Measurements from ENCODE around the gene SETBP1. TPM values are rescaled to one million over a fixed set of nuclear protein-coding genes. Genes with fewer than 3 reads are reported as not detected.

The SETBP1 gene
- total RNA-seq, 4 donors from 2014 or later, result 14.5 to 34.2 (median 19.3) TPM

DNA sequence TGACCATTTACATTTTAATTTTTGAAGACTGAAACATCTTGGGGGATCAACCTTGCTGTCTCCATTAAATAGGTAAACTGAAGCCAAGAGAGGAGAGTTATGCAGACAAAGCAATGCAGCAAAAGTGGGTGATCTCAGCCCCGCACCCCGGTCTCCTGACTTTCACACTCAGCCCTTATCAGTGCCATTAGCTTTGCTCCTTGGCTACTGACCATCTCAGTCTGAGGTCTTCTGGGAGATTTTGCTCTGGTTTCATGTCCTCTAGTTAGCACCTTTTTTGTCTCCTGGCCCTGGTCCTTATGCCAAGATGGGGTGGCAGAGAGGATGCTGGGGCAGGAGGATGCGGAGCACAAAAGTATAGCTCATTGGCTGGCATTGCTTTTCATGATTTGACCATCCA, 61.4 kb downstream of the SETBP1 start:
- DNase-seq (ENCODE audit: low spot score) (no peak), ATAC-seq (ENCODE audit: low FRiP score) (no peak)
- TF ChIP-seq, protein P1, sequence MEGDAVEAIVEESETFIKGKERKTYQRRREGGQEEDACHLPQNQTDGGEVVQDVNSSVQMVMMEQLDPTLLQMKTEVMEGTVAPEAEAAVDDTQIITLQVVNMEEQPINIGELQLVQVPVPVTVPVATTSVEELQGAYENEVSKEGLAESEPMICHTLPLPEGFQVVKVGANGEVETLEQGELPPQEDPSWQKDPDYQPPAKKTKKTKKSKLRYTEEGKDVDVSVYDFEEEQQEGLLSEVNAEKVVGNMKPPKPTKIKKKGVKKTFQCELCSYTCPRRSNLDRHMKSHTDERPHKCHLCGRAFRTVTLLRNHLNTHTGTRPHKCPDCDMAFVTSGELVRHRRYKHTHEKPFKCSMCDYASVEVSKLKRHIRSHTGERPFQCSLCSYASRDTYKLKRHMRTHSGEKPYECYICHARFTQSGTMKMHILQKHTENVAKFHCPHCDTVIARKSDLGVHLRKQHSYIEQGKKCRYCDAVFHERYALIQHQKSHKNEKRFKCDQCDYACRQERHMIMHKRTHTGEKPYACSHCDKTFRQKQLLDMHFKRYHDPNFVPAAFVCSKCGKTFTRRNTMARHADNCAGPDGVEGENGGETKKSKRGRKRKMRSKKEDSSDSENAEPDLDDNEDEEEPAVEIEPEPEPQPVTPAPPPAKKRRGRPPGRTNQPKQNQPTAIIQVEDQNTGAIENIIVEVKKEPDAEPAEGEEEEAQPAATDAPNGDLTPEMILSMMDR (IDR thresholded peaks at IDR 0.05), result no peak

DNA sequence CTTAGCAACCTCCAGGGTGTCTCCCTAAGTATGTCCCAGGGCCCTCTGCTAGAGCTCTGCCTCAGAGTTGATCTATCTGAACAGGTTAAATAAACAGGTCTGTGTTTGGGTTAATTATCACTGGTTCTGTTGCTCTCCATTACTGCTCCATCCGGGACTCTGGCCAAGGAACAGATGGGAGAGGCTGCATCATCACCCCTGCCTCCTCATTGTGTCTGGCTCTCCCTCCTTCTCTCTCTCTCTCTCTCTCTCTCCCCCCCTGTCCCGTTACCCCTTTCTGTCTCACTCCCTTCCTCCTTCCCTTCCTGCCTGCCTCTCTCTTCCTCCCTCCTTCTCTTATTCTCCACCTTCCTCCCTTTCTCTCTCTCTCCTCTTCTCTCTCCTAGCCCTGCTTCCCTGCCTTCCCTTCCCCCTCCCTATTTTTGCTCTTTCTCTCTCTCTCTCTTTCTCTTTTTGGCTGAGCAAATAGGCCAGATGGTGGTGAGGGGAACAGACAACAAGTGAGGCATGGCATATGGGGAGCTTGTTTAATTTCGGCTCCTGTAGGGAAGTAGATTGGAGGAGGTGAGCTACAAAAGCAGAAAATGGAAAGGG, 62.1 kb downstream of the SETBP1 start:
- TF ChIP-seq, protein P1 (IDR thresholded peaks at IDR 0.05), result no peak
- ATAC-seq (ENCODE audit: low FRiP score), result no peak

DNA sequence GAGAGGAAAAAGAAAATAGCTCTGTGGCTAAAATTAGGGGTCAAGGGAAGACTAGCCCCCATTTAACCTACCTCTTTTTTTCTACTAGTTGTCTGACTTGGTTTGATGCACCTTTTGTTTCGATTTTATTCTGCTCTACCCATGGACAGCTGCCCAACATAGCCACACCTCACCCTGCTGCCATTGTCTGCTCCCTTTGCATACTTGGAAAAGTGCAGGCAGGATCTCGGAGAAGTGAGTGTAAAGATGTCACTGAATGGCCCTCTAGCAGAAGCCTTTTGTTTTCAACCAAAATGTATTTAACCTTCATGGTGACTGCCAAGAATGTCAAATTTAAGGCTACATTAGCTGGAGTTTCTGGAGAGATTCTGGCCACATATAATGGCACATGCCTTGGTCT, 62.9 kb downstream of the SETBP1 start:
- TF ChIP-seq, protein P1 (IDR thresholded peaks at IDR 0.05), result no peak
- ATAC-seq (ENCODE audit: low FRiP score), result no peak
- DNase-seq (ENCODE audit: low spot score), result no peak

More for the DNA sequence above, 62.1 kb downstream of the SETBP1 start:
- no peak for DNase-seq (ENCODE audit: low spot score)

DNA sequence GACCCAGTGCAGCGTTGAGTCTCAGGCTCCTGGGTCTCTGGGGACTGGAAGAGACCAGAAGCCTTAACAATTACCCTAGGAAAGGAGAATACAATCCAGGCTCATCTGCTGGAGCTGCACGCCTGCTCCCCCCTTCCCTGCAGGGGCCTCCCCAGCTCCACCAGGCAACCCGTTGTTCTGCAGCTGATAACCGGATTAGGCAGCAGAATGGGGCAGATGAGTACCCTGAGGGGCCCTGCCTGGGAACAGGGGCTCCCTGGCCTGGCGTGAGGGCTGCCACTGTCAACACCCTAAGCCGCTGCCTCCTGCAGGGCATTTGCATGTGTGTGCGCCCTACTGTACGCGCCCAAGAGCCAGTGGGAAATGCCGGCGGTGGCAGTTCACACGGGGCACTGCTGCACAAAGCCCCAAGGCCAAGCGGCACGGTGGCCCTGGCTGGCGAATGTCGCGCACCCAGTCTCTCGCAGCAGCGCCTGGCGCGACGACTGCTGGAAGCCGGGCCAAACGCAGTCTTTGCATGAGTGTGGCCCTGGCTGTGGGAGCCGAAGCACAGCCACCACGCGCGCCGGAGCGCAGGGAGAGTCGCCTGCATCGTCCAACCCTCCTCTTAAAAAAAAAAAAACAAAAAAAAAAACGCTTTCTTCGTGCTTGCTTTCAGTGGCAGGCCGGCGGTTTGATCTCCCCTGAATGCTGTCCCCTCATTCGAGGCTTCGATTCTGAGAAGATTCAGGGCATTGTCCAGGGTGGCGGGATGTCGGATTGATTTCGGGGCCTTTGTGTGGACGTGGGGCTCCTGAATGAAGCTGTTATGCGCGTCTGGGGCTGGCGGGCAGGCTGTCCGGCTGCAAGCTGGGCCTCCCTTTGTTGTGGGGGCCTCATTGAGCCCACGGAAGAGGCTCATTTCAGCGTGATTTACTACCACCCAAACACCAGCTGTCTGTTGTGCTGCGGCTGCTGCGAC, 63.8 kb downstream of the SETBP1 start:
- TF ChIP-seq, protein P1 (IDR thresholded peaks at IDR 0.05), result no peak
- no peak for DNase-seq (ENCODE audit: low spot score)
- ATAC-seq (ENCODE audit: low FRiP score), result no peak

DNA sequence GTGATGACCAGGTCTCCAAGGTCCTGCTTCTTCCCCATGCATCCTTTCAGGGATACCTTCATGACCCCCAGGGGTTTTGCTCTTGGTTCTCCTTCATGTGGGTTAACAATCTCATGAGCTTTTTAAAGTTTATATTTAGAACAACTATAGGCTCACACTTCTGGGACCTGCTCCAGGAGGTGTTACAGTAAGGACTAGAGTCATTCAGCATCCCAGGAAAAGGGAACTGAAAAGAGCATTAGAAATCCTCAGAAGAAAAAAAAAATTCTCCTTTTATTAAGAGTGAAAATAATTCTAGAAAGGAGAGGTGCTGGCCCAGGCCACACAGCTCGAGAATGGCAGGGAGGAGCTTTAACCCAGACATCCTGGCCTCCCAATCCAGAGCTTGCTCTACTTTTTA, 66.5 kb downstream of the SETBP1 start:
- DNase-seq (ENCODE audit: low spot score), result no peak
- ATAC-seq (ENCODE audit: low FRiP score), result no peak
- TF ChIP-seq, protein P1 (IDR thresholded peaks at IDR 0.05), result no peak

DNA sequence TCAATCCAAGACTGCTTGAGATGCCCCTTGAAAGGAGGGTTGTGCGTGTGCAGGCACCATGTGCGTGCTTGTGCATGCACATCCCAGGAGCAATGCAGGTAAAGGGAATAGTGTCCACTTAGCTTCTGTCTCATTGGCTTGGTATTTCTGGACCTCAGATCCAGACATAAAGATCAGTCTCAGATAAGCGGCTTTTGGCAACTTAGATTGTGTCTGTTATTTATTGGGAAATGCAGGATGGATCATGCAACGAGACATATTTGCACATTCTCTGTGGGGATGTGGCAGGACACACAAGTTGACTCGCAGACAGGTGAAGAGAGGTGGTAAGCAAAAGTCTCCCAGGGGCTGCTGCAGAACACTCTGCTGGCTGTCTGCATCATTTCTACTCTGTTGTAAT, 67.9 kb downstream of the SETBP1 start:
- ATAC-seq (ENCODE audit: low FRiP score) (no peak), DNase-seq (ENCODE audit: low spot score) (no peak)
- TF ChIP-seq, protein P1 (IDR thresholded peaks at IDR 0.05), result no peak

Data from omental fat pad (tissue), 4 donors.